Globus pallidus (tissue), 1 donor: ENCODE data around the gene SKIDA1.

Experiments
- DNase-seq: peaks from one replicate; pipeline ENCODE4 v3.0.0-alpha.2; 2015; ENCODE audit warnings: low spot score

The SKIDA1 gene

GRCh38 chr10:21528236-21529031 is 3.0 kb upstream of the SKIDA1 start:
- DNase-seq: peak; percentile 69

GRCh38 chr10:21527598-21528235 is 2.2 kb upstream of the SKIDA1 start:
- DNase-seq: peak; percentile 71

DNA sequence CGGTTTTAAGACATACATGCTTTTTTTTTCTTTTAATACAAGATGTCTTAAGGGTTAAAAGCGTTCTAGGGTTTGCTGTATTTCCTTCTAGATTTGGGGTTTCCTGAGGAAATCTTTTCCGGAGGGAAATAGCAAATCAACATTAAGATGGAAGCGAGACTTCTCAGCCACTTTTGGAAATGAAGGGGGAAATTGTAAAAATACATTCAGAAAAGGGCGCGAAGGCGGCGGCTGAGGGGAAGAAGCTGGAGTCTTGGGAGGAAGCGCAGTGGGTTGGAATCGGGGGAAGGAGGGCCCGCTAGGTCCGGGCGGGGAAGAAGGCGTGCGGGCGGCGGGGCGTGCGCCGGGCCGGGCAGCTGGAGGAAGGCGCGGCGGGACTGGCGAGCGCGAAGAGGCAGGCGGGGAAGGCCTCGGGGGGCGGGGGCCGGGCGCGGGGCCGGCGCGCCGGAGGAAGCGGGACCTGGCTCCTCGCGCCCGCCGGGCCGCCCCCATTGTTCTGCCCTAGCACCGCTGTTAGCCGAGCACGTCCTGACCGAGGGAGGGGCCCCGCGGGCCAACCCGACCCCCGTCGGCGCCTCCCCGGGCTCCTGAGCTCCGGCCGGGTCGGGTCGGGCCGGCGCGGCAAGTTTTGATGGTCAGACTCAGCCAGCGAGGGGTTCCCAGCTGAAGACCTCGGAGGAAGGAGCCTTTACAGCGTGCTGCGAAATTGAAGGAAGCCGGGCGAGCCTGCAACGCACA is 1.5 kb upstream of the SKIDA1 start:
- DNase-seq: peak; percentile 75

- DNase-seq: peak; percentile 79
Observed at GRCh38 chr10:21526188-21526859, 842 bp upstream of the SKIDA1 start.

DNA sequence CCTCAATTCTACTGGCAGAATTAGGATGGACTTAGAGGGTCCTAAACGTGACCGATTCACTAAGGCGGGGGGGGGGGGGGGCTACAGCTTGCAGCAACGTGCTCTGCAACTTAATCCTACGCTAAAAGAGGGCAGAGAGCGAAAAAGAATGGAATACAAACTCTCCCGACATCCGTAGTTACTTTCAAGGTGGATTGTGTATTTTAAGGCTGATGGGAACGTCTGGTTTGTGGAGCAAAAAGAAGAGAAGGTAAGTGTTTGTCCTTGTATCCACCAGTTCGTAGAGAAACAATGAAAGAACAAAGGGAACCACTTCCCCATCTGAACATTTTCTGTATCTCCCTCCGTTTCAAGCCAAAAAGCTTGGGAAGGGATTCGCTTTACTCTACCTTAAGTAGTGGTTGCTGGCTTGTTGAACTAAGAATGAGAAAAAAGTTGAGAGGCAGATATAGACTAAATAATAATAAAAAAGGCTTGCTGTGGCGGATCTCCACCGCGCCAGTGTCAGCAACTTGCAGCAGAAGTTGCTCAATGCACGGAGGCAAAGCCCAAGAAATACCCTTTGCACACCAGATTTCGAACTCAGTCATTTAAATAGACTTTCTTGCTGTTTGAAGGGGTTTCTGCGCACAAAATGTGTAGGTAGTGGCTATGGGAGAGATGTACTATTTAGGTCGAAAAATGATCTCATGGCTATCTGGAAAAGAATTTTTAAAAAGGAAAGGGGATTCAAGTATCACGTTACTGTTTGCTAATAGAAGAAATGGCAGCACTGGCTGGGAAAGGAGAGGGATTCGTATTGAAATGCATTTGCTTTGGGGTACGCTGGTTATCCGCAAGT is 736 bp downstream of the SKIDA1 start:
- peak; percentile 68 for DNase-seq

GRCh38 chr10:21524131-21524525 is 1.4 kb downstream of the SKIDA1 start:
- DNase-seq: no peak

DNA sequence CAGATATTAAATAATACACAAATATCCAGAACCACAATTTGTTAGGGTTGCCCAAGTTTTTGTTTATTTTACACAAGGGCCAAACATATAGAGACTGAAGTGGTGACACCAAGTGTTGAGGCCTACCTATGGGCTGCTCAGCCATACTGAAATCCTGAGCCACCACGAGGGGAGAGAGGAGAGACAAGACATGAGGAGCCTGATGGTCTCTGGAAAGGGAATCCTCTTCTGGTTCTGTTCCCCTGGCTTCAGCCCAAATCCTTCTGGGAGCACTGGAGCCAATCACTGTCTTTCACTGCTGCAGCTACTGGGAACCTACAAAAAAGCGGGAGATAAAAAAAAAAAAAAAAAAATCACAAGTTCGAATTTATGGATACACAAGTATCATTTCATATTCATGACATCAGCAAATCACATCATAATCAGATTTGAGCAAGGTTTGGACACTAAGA is 1.9 kb downstream of the SKIDA1 start:
- peak; percentile 39 for DNase-seq

GRCh38 chr10:21522631-21523406 is 2.7 kb downstream of the SKIDA1 start:
- DNase-seq: no peak

GRCh38 chr10:21521751-21522533 is 3.5 kb downstream of the SKIDA1 start:
- DNase-seq: no peak

DNA sequence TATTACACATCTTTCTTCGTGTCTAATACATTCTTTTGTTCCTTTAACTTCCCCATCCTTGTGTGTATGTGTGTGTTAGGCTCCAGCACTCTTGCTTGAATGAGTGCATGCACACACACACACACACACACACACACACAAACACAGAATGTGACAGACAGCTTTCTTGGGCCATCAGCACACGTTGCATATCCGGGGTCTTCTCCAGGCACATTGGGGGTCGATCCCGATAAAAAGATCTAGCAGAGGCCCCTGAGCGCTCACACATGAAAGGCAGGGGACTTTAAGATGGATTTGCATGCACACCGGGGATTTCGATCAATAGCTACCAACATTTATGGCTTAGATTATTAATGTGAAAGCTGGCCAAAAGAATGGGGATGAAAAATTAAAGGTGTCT is 4.5 kb downstream of the SKIDA1 start:
- no peak for DNase-seq

GRCh38 chr10:21520509-21520908 is 5.0 kb downstream of the SKIDA1 start:
- no peak for DNase-seq

DNA sequence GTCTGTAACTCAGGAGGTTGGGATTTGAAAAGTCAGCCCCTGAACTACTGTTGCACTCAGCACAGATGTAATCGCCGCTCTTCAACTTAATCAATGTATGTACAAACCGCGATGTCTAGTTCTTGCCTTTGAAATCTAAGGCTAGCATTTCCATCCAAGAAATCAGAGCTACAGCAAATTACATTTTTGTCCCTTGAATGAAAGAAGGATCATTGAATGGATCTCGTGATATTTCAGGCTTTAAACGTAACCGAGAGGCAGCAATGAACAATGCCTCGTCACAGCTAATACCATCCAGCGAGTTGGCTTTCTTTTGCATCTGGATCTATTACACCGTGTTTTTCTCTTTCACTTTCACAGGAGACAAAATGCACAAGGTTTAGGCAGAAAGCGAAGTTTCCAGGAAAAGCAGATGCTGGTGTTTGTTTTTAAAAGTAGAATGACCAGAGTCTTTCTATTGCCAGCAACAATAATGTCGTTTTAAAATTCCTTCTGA is 5.5 kb downstream of the SKIDA1 start:
- DNase-seq: peak; percentile 26

- no peak for DNase-seq
Observed at GRCh38 chr10:21519397-21519933, 6.0 kb downstream of the SKIDA1 start.

- DNase-seq: no peak
Observed at GRCh38 chr10:21518641-21519396, 6.7 kb downstream of the SKIDA1 start.

DNA sequence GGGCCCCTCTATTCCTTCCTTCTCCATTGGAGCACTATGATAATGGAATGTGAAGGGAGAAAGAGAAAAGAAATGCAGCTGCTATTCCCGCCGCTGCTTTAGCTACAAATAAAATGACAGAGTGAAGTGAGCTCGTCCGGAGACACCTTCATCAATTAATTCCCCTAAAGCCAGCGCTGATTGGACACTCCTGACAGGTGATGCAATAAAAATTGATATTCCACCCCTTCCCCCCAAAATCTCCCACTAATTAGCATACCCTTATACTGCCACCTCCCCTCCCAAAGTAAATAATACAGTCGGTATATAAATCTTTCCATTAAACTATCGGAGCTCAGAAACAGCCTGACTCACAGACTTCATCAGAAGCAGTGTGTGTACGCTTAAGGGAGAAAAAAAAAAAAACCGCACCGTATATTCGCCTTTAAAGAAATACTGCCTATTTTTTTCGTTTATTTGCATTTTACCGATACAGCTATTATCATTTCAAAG is 7.3 kb downstream of the SKIDA1 start:
- DNase-seq: no peak

- peak; percentile 59 for DNase-seq
Observed at GRCh38 chr10:21517134-21518031, 8.1 kb downstream of the SKIDA1 start.
